Muscle of leg (tissue), 11 donors: ENCODE results near the gene SHCBP1L. TPM values are rescaled to one million over a fixed set of nuclear protein-coding genes. Genes with fewer than 3 reads are reported as not detected.

Experiments
- DNase-seq: peaks from one replicate; pipeline ENCODE4 v3.0.0; 2013
- H3K27ac ChIP-seq: one replicate; pipeline ENCODE4 v1.5.1; 2013; ENCODE audit warnings: mild to moderate bottlenecking, low read length, control low read depth
- H3K27me3 ChIP-seq: one replicate; pipeline ENCODE4 v1.6.1; 2013; ENCODE audit warnings: low read length; ENCODE audit not compliant: control insufficient read depth, insufficient read depth
- H3K36me3 ChIP-seq: one replicate; pipeline ENCODE4 v1.6.1; 2013; ENCODE audit warnings: low read length; ENCODE audit not compliant: control insufficient read depth, insufficient read depth
- H3K4me1 ChIP-seq: one replicate; pipeline ENCODE4 v1.6.1; 2013; ENCODE audit warnings: low read length; ENCODE audit not compliant: control insufficient read depth, insufficient read depth
- H3K4me3 ChIP-seq: one replicate; pipeline ENCODE4 v1.5.1; 2013; ENCODE audit warnings: low read length, control low read depth
- H3K9me3 ChIP-seq: replicated peaks from 2 replicates; pipeline ENCODE4 v1.6.1; 2013; ENCODE audit warnings: low read depth, low read length; ENCODE audit not compliant: control insufficient read depth
- WGBS: methylation state at CpG from one replicate; pipeline ENCODE4 v1.1.5; 2013; ENCODE audit warnings: missing lambda C conversion rate; ENCODE audit not compliant: insufficient coverage; 5-methylcytosine and 5-hydroxymethylcytosine counted together
- polyA plus RNA-seq, 8 donors: library from polyadenylated mRNA; unstranded; fragments of 120-200 nt; gene quantifications; one replicate each; pipeline versions ENCODE4 v1.2.1 to v1.2.3, GENCODE V29; 2013; ENCODE audit warnings: inconsistent platforms in 1 of 8, low replicate concordance in 1 of 8; ENCODE audit not compliant: insufficient read length in 8 of 8, insufficient read depth in 1 of 8
- total RNA-seq: library from RNA; stranded (reverse); fragments of 120-200 nt; gene quantifications from one replicate; pipeline ENCODE4 v1.2.4, GENCODE V29; 2013

Gene SHCBP1L
- total and polyA plus RNA-seq, 9 donors: 0.35 to 1.3 (median 0.58) TPM

GRCh38 chr1:182984621-182985020 is 31.7 kb upstream of the SHCBP1L start:
- Histone ChIP-seq H3K4me3 (no peak overlapping the region), H3K36me3 (no peaks in the 10 kb centered on the region), H3K27ac (no peak overlapping the region), H3K9me3 (no peaks in the 10 kb centered on the region), H3K4me1 (no peaks in the 10 kb centered on the region), H3K27me3 (no peaks in the 10 kb centered on the region)
- WGBS: no CpG with 5 or more reads among the region's 1 CpG
- no peak for DNase-seq

DNA sequence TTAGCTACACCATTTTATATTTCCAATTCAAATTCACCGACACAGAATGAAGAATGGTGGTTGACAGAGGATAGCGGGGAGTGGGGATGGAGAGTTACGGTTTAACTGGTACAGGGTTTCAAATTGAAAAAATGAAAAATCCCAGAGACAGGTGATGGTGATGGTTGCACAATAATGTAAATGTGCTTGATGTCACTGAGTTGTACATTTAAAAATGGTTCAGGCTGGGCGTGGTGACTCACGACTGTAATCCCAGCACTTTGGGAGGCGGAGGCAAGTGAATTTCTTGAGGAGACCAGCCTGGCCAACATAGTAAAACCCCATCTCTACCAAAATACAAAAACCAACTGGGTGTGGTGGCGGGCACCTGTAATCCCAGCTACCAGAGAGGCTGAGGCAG is 31.2 kb upstream of the SHCBP1L start:
- Histone ChIP-seq H3K27ac (no peak overlapping the region), H3K27me3 (no peaks in the 10 kb centered on the region), H3K4me3 (no peak overlapping the region), H3K9me3 (no peaks in the 10 kb centered on the region), H3K4me1 (no peaks in the 10 kb centered on the region), H3K36me3 (no peaks in the 10 kb centered on the region)
- 100% methylated on average over 2 of the region's 7 CpGs for WGBS
- no peak for DNase-seq

- H3K36me3 ChIP-seq: no peaks in the 10 kb centered on the region
- H3K4me1 ChIP-seq: no peaks in the 10 kb centered on the region
- no peaks in the 10 kb centered on the region for H3K27me3 ChIP-seq
- H3K4me3 ChIP-seq: no peak overlapping the region
- no peak overlapping the region for H3K27ac ChIP-seq
- no peaks in the 10 kb centered on the region for H3K9me3 ChIP-seq
- WGBS: 100% methylated on average over 1 of the region's 6 CpGs
- DNase-seq: no peak
These were observed 25.3 kb upstream of the SHCBP1L start for GRCh38 chr1:182978151-182978853.

- Histone ChIP-seq H3K27me3 (no peaks in the 10 kb centered on the region), H3K4me1 (no peaks in the 10 kb centered on the region), H3K36me3 (no peaks in the 10 kb centered on the region), H3K9me3 (no peaks in the 10 kb centered on the region), H3K4me3 (no peak overlapping the region), H3K27ac (no peak overlapping the region)
- WGBS: no CpG with 5 or more reads among the region's 2 CpGs
- no peak for DNase-seq
These were observed 24.5 kb upstream of the SHCBP1L start for GRCh38 chr1:182977480-182977879.

DNA sequence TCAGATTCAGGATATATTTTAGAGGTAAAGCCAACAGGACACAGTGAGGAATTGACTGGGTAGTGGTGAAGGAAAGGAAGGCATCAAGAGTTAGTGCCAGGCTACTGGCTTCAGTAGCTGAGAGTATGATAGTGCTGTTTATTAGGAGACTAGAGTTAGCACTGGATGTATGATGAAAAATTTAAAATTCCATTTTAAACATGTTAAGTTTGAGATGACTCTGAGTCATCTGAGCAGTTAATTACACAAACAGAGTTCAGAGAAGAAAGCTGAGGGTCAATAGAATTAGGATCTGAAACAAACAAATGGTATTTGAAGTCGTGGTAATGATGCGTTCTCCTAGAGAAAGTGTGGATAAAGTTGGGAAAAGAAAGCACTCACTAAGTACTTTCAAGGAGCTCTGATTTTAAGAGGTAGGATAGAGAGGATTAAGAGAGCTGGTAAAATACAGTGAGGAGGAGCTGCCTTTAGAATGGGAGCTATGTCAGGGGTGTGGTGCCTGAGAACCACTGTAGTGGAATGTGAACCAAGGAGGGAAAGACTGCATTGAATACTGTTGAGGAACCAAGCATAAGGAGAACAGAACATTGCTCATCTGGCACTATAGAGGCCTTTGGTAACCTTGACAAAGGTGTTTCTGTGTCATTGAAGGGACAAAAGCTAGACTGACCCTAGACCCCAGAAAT is 21.7 kb upstream of the SHCBP1L start:
- no peaks in the 10 kb centered on the region for H3K4me1 ChIP-seq
- H3K27me3 ChIP-seq: no peaks in the 10 kb centered on the region
- no peak overlapping the region for H3K4me3 ChIP-seq
- WGBS: 88% methylated on average over 2 of the region's 2 CpGs
- no peak overlapping the region for H3K27ac ChIP-seq
- H3K9me3 ChIP-seq: no peaks in the 10 kb centered on the region
- no peak for DNase-seq
- H3K36me3 ChIP-seq: no peaks in the 10 kb centered on the region

DNA sequence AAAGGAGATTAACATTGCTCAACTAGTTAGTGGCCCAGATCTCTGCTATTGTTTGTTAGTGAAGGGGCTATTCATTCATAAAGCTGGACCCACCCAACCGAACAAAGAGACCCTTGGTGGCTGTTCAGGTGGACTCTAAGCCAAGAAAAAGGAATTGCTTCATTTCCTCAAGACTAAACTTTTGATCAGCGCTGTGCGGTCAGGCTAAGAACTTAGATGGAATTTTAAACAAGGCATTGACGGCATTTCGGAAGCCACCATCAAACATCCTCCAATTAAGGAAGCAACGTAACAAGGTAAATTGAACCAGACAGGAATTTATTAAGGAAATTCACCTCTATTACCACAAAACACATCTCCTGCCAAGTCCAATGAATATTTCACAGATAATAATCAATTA is 19.9 kb upstream of the SHCBP1L start:
- no peak for DNase-seq
- Histone ChIP-seq H3K36me3 (no peaks in the 10 kb centered on the region), H3K4me1 (no peaks in the 10 kb centered on the region), H3K4me3 (no peak overlapping the region), H3K27me3 (no peaks in the 10 kb centered on the region), H3K27ac (no peak overlapping the region), H3K9me3 (no peaks in the 10 kb centered on the region)
- 90% methylated on average over 2 of the region's 6 CpGs for WGBS

DNA sequence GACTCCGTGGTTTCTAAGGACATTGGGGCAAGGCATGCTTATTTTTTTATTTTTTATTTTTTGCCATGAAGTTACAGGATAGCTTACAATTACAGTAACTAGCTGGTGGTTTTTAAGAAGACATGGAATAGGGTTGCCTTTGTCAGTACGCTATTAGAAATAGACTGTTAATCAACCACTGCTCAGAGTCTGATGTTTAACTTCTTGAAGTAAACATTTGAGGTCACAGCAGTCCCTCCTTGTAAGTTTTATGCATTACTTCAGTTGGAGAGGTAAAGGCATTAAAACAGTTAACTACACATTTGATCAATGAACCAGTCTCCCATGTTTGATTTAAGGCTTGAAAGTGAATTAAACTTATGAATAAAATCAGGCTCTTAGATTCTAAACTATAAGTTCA is 19.3 kb upstream of the SHCBP1L start:
- no peaks in the 10 kb centered on the region for H3K36me3 ChIP-seq
- no peak overlapping the region for H3K4me3 ChIP-seq
- WGBS: no CpG with 5 or more reads among the region's 2 CpGs
- no peak overlapping the region for H3K27ac ChIP-seq
- no peaks in the 10 kb centered on the region for H3K27me3 ChIP-seq
- no peaks in the 10 kb centered on the region for H3K4me1 ChIP-seq
- no peaks in the 10 kb centered on the region for H3K9me3 ChIP-seq
- no peak for DNase-seq

GRCh38 chr1:182971219-182971618 is 18.3 kb upstream of the SHCBP1L start:
- no peak overlapping the region for H3K4me3 ChIP-seq
- no peak for DNase-seq
- no peaks in the 10 kb centered on the region for H3K9me3 ChIP-seq
- H3K27me3 ChIP-seq: no peaks in the 10 kb centered on the region
- no peaks in the 10 kb centered on the region for H3K36me3 ChIP-seq
- H3K4me1 ChIP-seq: no peaks in the 10 kb centered on the region
- H3K27ac ChIP-seq: no peak overlapping the region
- 80% methylated on average over 1 of the region's 1 CpG for WGBS

GRCh38 chr1:182968836-182969734 is 16.1 kb upstream of the SHCBP1L start:
- Histone ChIP-seq H3K27ac (no peak overlapping the region), H3K36me3 (no peaks in the 10 kb centered on the region), H3K4me3 (no peak overlapping the region), H3K4me1 (no peaks in the 10 kb centered on the region), H3K9me3 (no peaks in the 10 kb centered on the region), H3K27me3 (no peaks in the 10 kb centered on the region)
- DNase-seq: no peak
- WGBS: 100% methylated on average over 1 of the region's 5 CpGs

DNA sequence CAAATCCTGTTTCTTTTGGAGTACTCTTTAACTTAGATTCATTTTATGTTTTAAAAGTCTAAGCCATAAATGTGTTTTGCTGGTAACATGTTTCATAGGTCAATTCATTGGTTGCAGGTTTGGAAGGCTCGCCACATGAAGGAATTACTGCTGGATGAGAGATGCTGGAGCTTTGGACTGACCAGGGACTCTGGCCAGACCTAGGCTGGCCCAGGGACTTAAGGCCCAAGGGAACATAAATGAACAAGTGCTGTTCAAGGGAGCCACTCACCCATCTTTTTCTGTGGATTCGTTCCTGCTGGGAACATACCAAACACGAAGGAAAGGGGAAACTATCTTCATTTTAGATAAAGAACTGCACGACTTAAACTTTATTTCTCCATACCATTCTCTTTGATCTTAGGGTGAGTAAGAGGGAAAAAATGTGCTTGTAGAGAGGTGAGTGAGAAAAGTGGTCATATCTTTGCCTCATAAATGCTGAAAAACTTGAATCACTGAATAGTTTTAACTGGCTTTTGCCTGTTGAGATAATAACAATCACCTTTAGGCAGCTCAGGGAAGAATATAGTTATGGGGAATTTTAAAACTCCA is 15.3 kb upstream of the SHCBP1L start:
- no peaks in the 10 kb centered on the region for H3K27me3 ChIP-seq
- no peaks in the 10 kb centered on the region for H3K4me1 ChIP-seq
- no peaks in the 10 kb centered on the region for H3K9me3 ChIP-seq
- DNase-seq: no peak
- H3K4me3 ChIP-seq: no peak overlapping the region
- H3K27ac ChIP-seq: no peak overlapping the region
- no peaks in the 10 kb centered on the region for H3K36me3 ChIP-seq
- WGBS: 80% methylated on average over 1 of the region's 4 CpGs
